ENCODE data around the gene PRR23E. TPM values are rescaled to one million over a fixed set of nuclear protein-coding genes. Genes with fewer than 3 reads are reported as not detected.

PRR23E gene
- total and polyA plus RNA-seq, 10 of the 15 experiments (the other 5 are each of a cell fraction or from before 2014, with no cell fraction given): not detected

GRCh38 chr3:127208483-127209100, 15.7 kb downstream of the PRR23E start:
- CTCF ChIA-PET: no interaction called here
- 34% methylated on average over 14 of the region's 14 CpGs for whole genome bisulfite sequencing (ENCODE audit: insufficient coverage, insufficient replicate concordance, low lambda C conversion rate, missing lambda C conversion rate)
- no TSS peak for BruUV-seq (replicated peaks)
- Histone ChIP-seq H3K27me3 (replicated peaks in 1 of 2; ENCODE audit: control insufficient read depth in 2 of 2, insufficient read depth in 2 of 2, low read length in 1 of 2) (no peaks in the 10 kb centered on the region), H3K36me3 (ENCODE audit: control insufficient read depth in 2 of 2, insufficient read depth in 2 of 2, low read length in 1 of 2) (no peaks in the 10 kb centered on the region), H2AFZ (ENCODE audit: control insufficient read depth, low read depth, low read length) (no peak overlapping the region), H3K4me2 (ENCODE audit: control insufficient read depth, insufficient read depth) (no peak overlapping the region), H4K20me1 (ENCODE audit: control insufficient read depth, insufficient read depth) (no peaks in the 10 kb centered on the region; the same call in 1 of the 2 replicates), H3K9ac (ENCODE audit: control insufficient read depth, insufficient read depth, low read length) (no peak overlapping the region), H3K9me3 (replicated peaks; ENCODE audit: control insufficient read depth, insufficient read depth, low read length) (no peaks in the 10 kb centered on the region), H3K4me1 (ENCODE audit: control insufficient read depth, insufficient read depth, low read length) (no peaks in the 10 kb centered on the region), H3K79me2 (ENCODE audit: control insufficient read depth, insufficient read depth, low read length) (no peaks in the 10 kb centered on the region), H3K4me3 (no peak overlapping the region), H3K27ac (ENCODE audit: control insufficient read depth, insufficient read depth) (no peak overlapping the region)
- ATAC-seq (peak; percentile 69), DNase-seq (ENCODE audit: low read depth, low spot score) (no peak), FAIRE-seq (no peak)
- peak; percentile 4; the same call in 1 of the 2 replicates for TF ChIP-seq RUNX3 (IDR thresholded peaks at IDR 0.05; ENCODE audit: low read length)
- peak; percentile 53; the same call in 1 of the 2 replicates for TF ChIP-seq LARP7 (IDR thresholded peaks at IDR 0.05)
- TF ChIP-seq, protein P1, sequence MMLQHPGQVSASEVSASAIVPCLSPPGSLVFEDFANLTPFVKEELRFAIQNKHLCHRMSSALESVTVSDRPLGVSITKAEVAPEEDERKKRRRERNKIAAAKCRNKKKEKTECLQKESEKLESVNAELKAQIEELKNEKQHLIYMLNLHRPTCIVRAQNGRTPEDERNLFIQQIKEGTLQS (IDR thresholded peaks at IDR 0.05; ENCODE audit: borderline replicate concordance, extremely low read depth, low read depth, low read length): no peak
- TF ChIP-seq MEF2B (IDR thresholded peaks at IDR 0.05; ENCODE audit: partially characterized antibody, poor library complexity, severe bottlenecking): peak; percentile 23
- TF ChIP-seq NR2F1 (conservative IDR thresholded peaks at IDR 0.05): peak; percentile 54; the same call in 1 of the 2 replicates
- peak; percentile 73; the same call in 1 of the 2 replicates for TF ChIP-seq CREB1 (IDR thresholded peaks at IDR 0.05; ENCODE audit: low read depth)
- TF ChIP-seq ATF7 (IDR thresholded peaks at IDR 0.05; ENCODE audit: low read depth): peak; percentile 90
- TF ChIP-seq STAT1 (conservative IDR thresholded peaks at IDR 0.05): no peak
- TF ChIP-seq YY1 (IDR thresholded peaks at IDR 0.05; ENCODE audit: low read depth, low read length): peak; percentile 52; the same call in 1 of the 2 replicates
- TF ChIP-seq TCF3 (IDR thresholded peaks at IDR 0.05; ENCODE audit: borderline replicate concordance, insufficient read depth, low read depth, low read length): no peak
- TF ChIP-seq IKZF1 (conservative IDR thresholded peaks at IDR 0.05): 0 out of 2 replicates have a peak, but pooled peaks have one; percentile 36
- TF ChIP-seq, protein P2, sequence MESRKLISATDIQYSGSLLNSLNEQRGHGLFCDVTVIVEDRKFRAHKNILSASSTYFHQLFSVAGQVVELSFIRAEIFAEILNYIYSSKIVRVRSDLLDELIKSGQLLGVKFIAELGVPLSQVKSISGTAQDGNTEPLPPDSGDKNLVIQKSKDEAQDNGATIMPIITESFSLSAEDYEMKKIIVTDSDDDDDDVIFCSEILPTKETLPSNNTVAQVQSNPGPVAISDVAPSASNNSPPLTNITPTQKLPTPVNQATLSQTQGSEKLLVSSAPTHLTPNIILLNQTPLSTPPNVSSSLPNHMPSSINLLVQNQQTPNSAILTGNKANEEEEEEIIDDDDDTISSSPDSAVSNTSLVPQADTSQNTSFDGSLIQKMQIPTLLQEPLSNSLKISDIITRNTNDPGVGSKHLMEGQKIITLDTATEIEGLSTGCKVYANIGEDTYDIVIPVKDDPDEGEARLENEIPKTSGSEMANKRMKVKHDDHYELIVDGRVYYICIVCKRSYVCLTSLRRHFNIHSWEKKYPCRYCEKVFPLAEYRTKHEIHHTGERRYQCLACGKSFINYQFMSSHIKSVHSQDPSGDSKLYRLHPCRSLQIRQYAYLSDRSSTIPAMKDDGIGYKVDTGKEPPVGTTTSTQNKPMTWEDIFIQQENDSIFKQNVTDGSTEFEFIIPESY (IDR thresholded peaks at IDR 0.05): no peak
- TF ChIP-seq BCL3 (IDR thresholded peaks at IDR 0.05; ENCODE audit: borderline replicate concordance, insufficient read depth, low read depth, low read length, poor library complexity, severe bottlenecking): no peak
- intact Hi-C loops (cut with micrococcal nuclease; ENCODE audit: unreplicated experiment): no loop called here
- POLR2A ChIA-PET: interaction anchor here (1.0 to 3.1 kb wide), 5 partner anchors 9 to 779 kb away, joined by 3 to 20 read pairs (median 3); no protein-coding TSS in a partner anchor
- RAD21 ChIA-PET (ENCODE audit: unreplicated experiment): interaction anchor here (1.2 to 3.9 kb wide), 2 partner anchors 14 to 20 kb away, joined by 3 to 48 read pairs; no protein-coding TSS in a partner anchor
- in situ Hi-C loops (cut with MboI): no loop called here
- SMC1A ChIA-PET (ENCODE audit: uncharacterized antibody, unreplicated experiment): interaction anchor here (2.4 to 7.0 kb wide), 3 partner anchors 13 to 20 kb away, joined by 9 to 39 read pairs (median 24); no protein-coding TSS in a partner anchor
